PC-3 (cell line): ENCODE results near the gene SORBS2. TPM values are rescaled to one million over a fixed set of nuclear protein-coding genes. Genes with fewer than 3 reads are reported as not detected.

Source experiments
- ATAC-seq: fragments of 200-7000 bp; cut with Tn5 transposase; 2 replicates; pipeline ENCODE4 v1.9.1; 2020; ENCODE audit warnings: mild to moderate bottlenecking, moderate library complexity
- BruUV-seq: library from RNA; stranded (reverse); fragments of 400-500 nt; replicated peaks from 2 replicates; lab custom pipeline; 2021; lab: Mats Ljungman, UMichigan
- CTCF ChIA-PET: fragments of 300-600 bp; sonication (Branson Sonifier 250); formaldehyde crosslinking; loops from one replicate; lab custom pipeline; 2022; ENCODE audit warnings: antibody characterized with exemption; lab: Charles Lee
- POLR2A ChIA-PET: fragments of 300-600 bp; sonication (Branson Sonifier 250); formaldehyde crosslinking; loops from one replicate; lab custom pipeline; 2022; ENCODE audit warnings: antibody characterized with exemption; ENCODE audit not compliant: unreplicated experiment; lab: Charles Lee
- DNase-seq: peaks from one replicate; pipeline ENCODE4 v3.0.0-alpha.2; 2015
- H2AFZ ChIP-seq: fragments of 300-600 bp; sonication (generic); 2 replicates; pipeline ENCODE4 v1.6.0; 2016; ENCODE audit warnings: antibody characterized with exemption, low read length
- H3F3A ChIP-seq: fragments of 300-600 bp; sonication (generic); one replicate; pipeline ENCODE4 v1.6.0; 2017; ENCODE audit warnings: antibody characterized with exemption, low read length, control low read depth, mild to moderate bottlenecking; ENCODE audit not compliant: unreplicated experiment
- H3K27ac ChIP-seq: fragments of 300-600 bp; sonication (generic); 2 replicates; pipeline ENCODE4 v1.5.1; 2016; ENCODE audit warnings: mild to moderate bottlenecking, low read length
- H3K27me3 ChIP-seq: fragments of 300-600 bp; sonication (generic); 2 replicates; pipeline ENCODE4 v1.6.1; 2016; ENCODE audit warnings: low read length, mixed read lengths
- H3K36me3 ChIP-seq: fragments of 300-600 bp; sonication (generic); 2 replicates; pipeline ENCODE4 v1.6.1; 2016; ENCODE audit warnings: low read depth, mixed run types, low read length, mixed read lengths
- H3K4me1 ChIP-seq: fragments of 300-600 bp; sonication (generic); 2 replicates; pipeline ENCODE4 v1.5.1; 2016; ENCODE audit warnings: low read length; ENCODE audit not compliant: insufficient read depth
- H3K4me2 ChIP-seq: fragments of 300-600 bp; sonication (generic); 2 replicates; pipeline ENCODE4 v1.6.0; 2016; ENCODE audit warnings: low read length
- H3K4me3 ChIP-seq: fragments of 300-600 bp; sonication (generic); 2 replicates; pipeline ENCODE4 v1.5.1; 2016; ENCODE audit warnings: mild to moderate bottlenecking, low read length, mixed read lengths
- H3K79me2 ChIP-seq: fragments of 300-600 bp; sonication (generic); 2 replicates; pipeline ENCODE4 v1.6.1; 2017; ENCODE audit warnings: low read length, mixed read lengths
- H3K9ac ChIP-seq: fragments of 300-600 bp; sonication (generic); 2 replicates; pipeline ENCODE4 v1.6.0; 2016; ENCODE audit warnings: mild to moderate bottlenecking, low read length
- H3K9me2 ChIP-seq: fragments of 300-600 bp; sonication (generic); replicated peaks from 2 replicates; pipeline ENCODE4 v1.6.1; 2016; ENCODE audit warnings: mixed run types, low read length, mixed read lengths
- H3K9me3 ChIP-seq: fragments of 300-600 bp; sonication (generic); 2 replicates; pipeline ENCODE4 v1.6.1; 2016; ENCODE audit warnings: low read length, mixed read lengths
- H4K20me1 ChIP-seq: fragments of 300-600 bp; sonication (generic); 2 replicates; pipeline ENCODE4 v1.6.1; 2016; ENCODE audit warnings: low read length, mixed read lengths
- CTCF ChIP-seq: fragments of 300-600 bp; sonication (generic); conservative IDR thresholded peaks from 2 replicates; pipeline ENCODE4 v1.5.1; 2017; ENCODE audit warnings: antibody characterized with exemption, low read depth, mild to moderate bottlenecking, low read length
- EZH2 ChIP-seq: fragments of 300-600 bp; sonication (generic); IDR thresholded peaks from one replicate; pipeline ENCODE4 v1.6.1; 2017; ENCODE audit warnings: antibody characterized with exemption, mild to moderate bottlenecking, low read length; ENCODE audit not compliant: unreplicated experiment
- EZH2phosphoT487 ChIP-seq: fragments of 300-600 bp; sonication (generic); IDR thresholded peaks from 2 replicates; pipeline ENCODE4 v1.6.1; 2018; ENCODE audit warnings: mild to moderate bottlenecking, antibody characterized with exemption, low read length, borderline replicate concordance
- intact Hi-C: fragments of 100-400 bp; cut with micrococcal nuclease; formaldehyde crosslinking; loops from 2 replicates; pipeline ENCODE4 v1.9.0; 2023
- total RNA-seq: library from RNA; depleted of rRNA; stranded (reverse); fragments of >200 nt; gene quantifications from 2 replicates; pipeline ENCODE4 v1.2.3, GENCODE V29; 2014

The SORBS2 gene
- total RNA-seq, 1 experiment from 2014 or later, result 3.6 TPM

DNA sequence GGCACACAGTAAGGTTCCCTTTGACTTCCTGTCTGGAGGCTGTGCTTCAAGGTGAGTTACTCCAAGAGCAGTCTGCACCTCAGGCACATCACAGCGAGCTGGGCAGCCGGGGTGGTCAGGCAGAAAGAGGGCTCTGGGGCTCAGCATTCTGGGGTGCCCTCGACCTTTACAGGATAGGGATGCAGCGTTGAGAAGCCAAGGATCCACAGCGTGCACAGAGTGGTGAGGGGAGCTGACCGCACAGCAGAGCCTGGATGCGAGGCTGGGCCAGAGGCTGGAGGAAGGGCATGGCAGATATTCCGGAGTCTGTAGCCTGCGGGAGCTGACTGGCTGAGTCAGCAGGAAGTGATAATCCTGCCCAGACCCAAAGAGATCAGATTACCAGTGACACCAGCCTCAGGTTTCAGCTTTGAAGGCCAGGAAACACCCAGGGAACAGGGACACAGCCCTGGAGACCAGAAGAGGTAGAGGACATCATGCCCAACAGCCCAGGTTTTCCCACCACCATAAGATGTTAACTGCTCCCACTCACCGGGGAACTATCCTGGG, 238.3 kb downstream of the SORBS2 start:
- Histone ChIP-seq H2AFZ (peak overlapping the region; percentile 78), H3K79me2 (no peaks in the 10 kb centered on the region), H3K36me3 (no peaks in the 10 kb centered on the region), H3K9me3 (no peaks in the 10 kb centered on the region), H3K4me2 (peak overlapping the region; percentile 80), H3K27me3 (no peaks in the 10 kb centered on the region), H3K4me1 (peaks cover 11% of the 10 kb centered on the region), H3F3A (no peaks in the 10 kb centered on the region), H3K9me2 (no peaks in the 10 kb centered on the region), H4K20me1 (no peaks in the 10 kb centered on the region), H3K4me3 (peak overlapping the region; percentile 14; the same call in 1 of the 2 replicates), H3K9ac (peak overlapping the region; percentile 42; the same call in 1 of the 2 replicates), H3K27ac (peak overlapping the region; percentile 66)
- BruUV-seq, result no TSS peak
- ChIA-PET POLR2A (no interaction called here), CTCF (interaction anchor here (0.5 kb wide), 1 partner anchor 481 kb away, joined by 3 read pairs; no protein-coding TSS in a partner anchor)
- DNase-seq (peak; percentile 84), ATAC-seq (peak; percentile 98)
- TF ChIP-seq EZH2 (no peak), CTCF (no peak), EZH2phosphoT487 (no peak)
- intact Hi-C loops, result no loop called here

GRCh38 chr4:185570727-185571126, 241.3 kb downstream of the SORBS2 start:
- H3K36me3 ChIP-seq, result no peaks in the 10 kb centered on the region
- H3K9ac ChIP-seq, result no peak overlapping the region
- TF ChIP-seq EZH2, result no peak
- TF ChIP-seq CTCF, result no peak
- TF ChIP-seq EZH2phosphoT487, result no peak
- intact Hi-C loops, result no loop called here
- H3K9me3 ChIP-seq, result no peaks in the 10 kb centered on the region
- ATAC-seq (no peak), DNase-seq (no peak)
- no peak overlapping the region for H3K4me2 ChIP-seq
- no peak overlapping the region for H3K27ac ChIP-seq
- no peaks in the 10 kb centered on the region for H4K20me1 ChIP-seq
- H3K4me1 ChIP-seq, result peaks cover 11% of the 10 kb centered on the region
- no peak overlapping the region for H2AFZ ChIP-seq
- H3K27me3 ChIP-seq, result no peaks in the 10 kb centered on the region
- H3K9me2 ChIP-seq, result no peaks in the 10 kb centered on the region
- no peak overlapping the region for H3K4me3 ChIP-seq
- no peaks in the 10 kb centered on the region for H3K79me2 ChIP-seq
- H3F3A ChIP-seq, result no peaks in the 10 kb centered on the region
- CTCF ChIA-PET, result no interaction called here
- BruUV-seq, result no TSS peak
- POLR2A ChIA-PET, result no interaction called here
